GM19395 (cell line): ENCODE measurements around the gene BCAT1.
"Not testable (repeated sequence)": the region's sequence is repeated elsewhere in the genome, so short reads cannot be mapped to it uniquely, and the experiment has no call there.

Experiments used
- ATAC-seq: cut with Tn5 transposase; IDR thresholded peaks from one replicate; pipeline ENCODE4 v1.9.1; 2021; ENCODE audit warnings: mild to moderate bottlenecking, moderate library complexity; ENCODE audit not compliant: unreplicated experiment

BCAT1 gene

GRCh38 chr12:24901576-24902461 lies 47.1 kb downstream of the BCAT1 start:
- no peak for ATAC-seq

- no peak for ATAC-seq
Measured at GRCh38 chr12:24900196-24900595, 48.7 kb downstream of the BCAT1 start.

GRCh38 chr12:24899503-24900075 lies 49.3 kb downstream of the BCAT1 start:
- no peak for ATAC-seq

GRCh38 chr12:24898606-24899005 lies 50.3 kb downstream of the BCAT1 start:
- no peak for ATAC-seq

GRCh38 chr12:24898185-24898584 lies 50.7 kb downstream of the BCAT1 start:
- ATAC-seq = no peak

GRCh38 chr12:24896171-24896570 lies 52.7 kb downstream of the BCAT1 start:
- no peak for ATAC-seq

- no peak for ATAC-seq
Measured at GRCh38 chr12:24895612-24896011, 53.3 kb downstream of the BCAT1 start.

GRCh38 chr12:24894879-24895278 lies 54.0 kb downstream of the BCAT1 start:
- no peak for ATAC-seq

- ATAC-seq = no peak
Measured at GRCh38 chr12:24890048-24890803, 58.7 kb downstream of the BCAT1 start.

- ATAC-seq = no peak
Measured at GRCh38 chr12:24889411-24889810, 59.5 kb downstream of the BCAT1 start.

- no peak for ATAC-seq
Measured at GRCh38 chr12:24888813-24889212, 60.1 kb downstream of the BCAT1 start.

- ATAC-seq = no peak
Measured at GRCh38 chr12:24884911-24885310, 64.0 kb downstream of the BCAT1 start.

- no peak for ATAC-seq
Measured at GRCh38 chr12:24881724-24882371, 67.1 kb downstream of the BCAT1 start.

GRCh38 chr12:24881227-24881626 lies 67.7 kb downstream of the BCAT1 start:
- no peak for ATAC-seq

- no peak for ATAC-seq
Measured at GRCh38 chr12:24880732-24881131, 68.2 kb downstream of the BCAT1 start.

- ATAC-seq = no peak
Measured at GRCh38 chr12:24879644-24880043, 69.3 kb downstream of the BCAT1 start.

GRCh38 chr12:24875014-24875413 lies 73.9 kb downstream of the BCAT1 start:
- no peak for ATAC-seq

GRCh38 chr12:24872211-24872610 lies 76.7 kb downstream of the BCAT1 start:
- ATAC-seq = no peak

GRCh38 chr12:24866139-24866538 lies 82.8 kb downstream of the BCAT1 start:
- not testable (repeated sequence) for ATAC-seq

GRCh38 chr12:24864796-24865125 lies 84.1 kb downstream of the BCAT1 start:
- ATAC-seq = peak; percentile 57
